Skeletal muscle tissue (tissue), 4 donors: ENCODE data around the gene TMEM120A. TPM values are rescaled to one million over a fixed set of nuclear protein-coding genes. Genes with fewer than 3 reads are reported as not detected.

Source experiments
- H3K27ac ChIP-seq: one replicate; pipeline ENCODE4 v1.7.0; 2013; ENCODE audit warnings: mild to moderate bottlenecking, low read depth, low read length, inconsistent platforms
- H3K27me3 ChIP-seq, 3 donors: one replicate each; pipeline ENCODE4 v1.7.0; 2013; ENCODE audit warnings: low read length in 3 of 3; ENCODE audit not compliant: control insufficient read depth in 3 of 3, insufficient read depth in 3 of 3
- H3K36me3 ChIP-seq, 3 donors: one replicate each; pipeline ENCODE4 v1.7.0; 2013; ENCODE audit warnings: low read length in 3 of 3; ENCODE audit not compliant: control insufficient read depth in 3 of 3, insufficient read depth in 3 of 3
- H3K4me1 ChIP-seq, 3 donors: one replicate each; pipeline ENCODE4 v1.7.0; 2013; ENCODE audit warnings: low read length in 3 of 3, mild to moderate bottlenecking in 3 of 3; ENCODE audit not compliant: control insufficient read depth in 3 of 3, insufficient read depth in 3 of 3
- H3K4me3 ChIP-seq, 3 donors: one replicate each; pipeline ENCODE4 v1.7.0; 2013; ENCODE audit warnings: low read length in 3 of 3
- H3K9ac ChIP-seq, 3 donors: one replicate each; pipeline ENCODE4 v1.7.0; 2013; ENCODE audit warnings: low read length in 3 of 3, mild to moderate bottlenecking in 3 of 3, moderate library complexity in 2 of 3, low read depth in 1 of 3
- H3K9me3 ChIP-seq, 3 donors: one replicate each; pipeline ENCODE4 v1.7.0; 2013; ENCODE audit warnings: low read length in 3 of 3; ENCODE audit not compliant: control insufficient read depth in 3 of 3
- total RNA-seq: library from RNA; depleted of rRNA; stranded (reverse); fragments of >200 nt; gene quantifications from one replicate; pipeline ENCODE4 v1.2.3, GENCODE V29; 2014
- donor health status: Osteomylitis.

The TMEM120A gene
- total RNA-seq, 1 donor from 2014 or later, result 35.5 TPM

DNA sequence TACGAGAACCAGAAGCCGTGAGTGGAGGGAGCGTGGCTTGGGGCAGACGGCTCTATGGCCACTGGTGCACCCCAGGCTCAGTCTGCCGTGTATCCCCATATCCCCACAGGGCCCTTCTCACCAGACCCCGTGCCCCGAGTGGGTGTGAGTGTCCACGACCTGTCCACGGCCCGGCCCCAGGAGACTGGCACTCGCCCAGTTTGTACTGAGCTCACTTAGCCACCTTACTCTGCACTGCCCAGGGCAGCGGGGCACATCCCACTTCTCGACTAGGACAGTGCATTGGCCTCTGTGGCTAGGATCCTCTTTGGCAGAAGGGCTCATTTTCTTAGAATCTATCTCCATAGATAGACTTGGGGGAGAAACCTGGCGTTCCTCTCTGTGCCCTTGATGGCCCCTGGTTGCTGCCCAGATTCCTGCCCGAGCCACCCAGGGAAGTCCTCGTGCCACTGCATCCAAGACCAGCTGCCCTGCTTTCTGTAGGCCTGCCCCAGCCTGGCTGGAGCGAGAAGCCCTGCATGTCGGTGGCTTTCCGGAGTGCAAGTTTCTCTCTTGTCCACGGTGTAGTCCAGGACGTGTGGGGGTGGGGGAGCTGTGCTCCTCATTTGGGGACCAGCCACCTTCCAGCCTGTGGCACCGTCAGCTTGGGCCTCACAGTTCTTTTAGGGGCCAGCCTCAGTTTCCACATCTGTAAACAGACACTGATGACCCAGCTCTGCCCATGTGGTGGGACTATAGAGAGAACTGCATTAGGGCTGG is 11.9 kb downstream of the TMEM120A start:
- H3K9me3 ChIP-seq, result no peaks in the 10 kb centered on the region
- peaks cover 5 to 19% (median 18%) of the 10 kb centered on the region in 3 donors for H3K4me1 ChIP-seq
- peaks cover 47 to 57% (median 53%) of the 10 kb centered on the region in 3 donors for H3K36me3 ChIP-seq

DNA sequence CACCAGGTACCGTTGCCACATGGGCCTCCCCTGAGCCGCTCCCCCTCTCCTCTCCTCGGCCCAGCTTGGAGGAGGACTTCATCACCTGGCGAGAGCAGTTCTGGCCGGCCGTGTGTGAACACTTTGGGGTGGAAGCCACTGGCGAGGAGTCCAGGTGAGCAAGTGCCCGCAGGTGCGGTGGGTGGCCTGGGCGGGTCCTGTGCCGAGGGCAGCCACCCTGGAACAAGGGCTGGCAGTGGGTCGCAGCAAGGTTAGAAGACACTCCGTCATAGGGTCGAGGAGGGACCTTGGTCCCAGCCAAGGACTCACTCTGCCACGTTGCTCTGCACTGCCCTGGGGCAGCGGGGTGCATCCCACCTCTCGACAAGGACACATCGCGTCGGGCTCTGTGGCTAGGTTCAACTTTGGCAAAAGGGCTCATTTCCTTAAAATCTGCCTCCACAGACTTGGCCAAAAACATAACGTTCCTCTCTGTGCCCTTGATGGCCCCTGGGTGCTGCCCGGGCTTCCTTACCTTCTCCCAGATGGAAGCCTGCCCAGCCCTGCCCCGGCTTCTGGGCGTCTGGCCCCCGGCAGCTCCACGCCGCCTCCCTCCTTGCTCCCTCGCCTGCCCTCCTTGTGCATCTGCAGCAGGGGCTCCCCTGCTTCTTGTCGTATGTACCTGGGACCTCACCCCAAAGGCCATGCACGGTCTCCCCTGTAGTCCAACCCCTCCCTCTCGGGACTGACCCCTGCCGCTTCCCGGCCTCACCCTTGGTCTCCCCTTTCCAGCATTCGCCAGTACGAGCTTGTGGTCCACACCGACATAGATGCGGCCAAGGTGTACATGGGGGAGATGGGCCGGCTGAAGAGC is 12.7 kb downstream of the TMEM120A start:
- H3K4me3 ChIP-seq, result no peak overlapping the region
- H3K36me3 ChIP-seq, result peaks cover 40 to 57% (median 48%) of the 10 kb centered on the region in 3 donors
- H3K27ac ChIP-seq, result no peak overlapping the region
- no peaks in the 10 kb centered on the region for H3K27me3 ChIP-seq
- H3K9me3 ChIP-seq, result no peaks in the 10 kb centered on the region
- no peak overlapping the region for H3K9ac ChIP-seq
- peaks cover 7 to 21% (median 19%) of the 10 kb centered on the region in 3 donors for H3K4me1 ChIP-seq

More for the DNA sequence above, 11.9 kb downstream of the TMEM120A start:
- no peak overlapping the region for H3K4me3 ChIP-seq
- no peak overlapping the region for H3K9ac ChIP-seq
- no peak overlapping the region for H3K27ac ChIP-seq
- H3K27me3 ChIP-seq, result no peaks in the 10 kb centered on the region

DNA sequence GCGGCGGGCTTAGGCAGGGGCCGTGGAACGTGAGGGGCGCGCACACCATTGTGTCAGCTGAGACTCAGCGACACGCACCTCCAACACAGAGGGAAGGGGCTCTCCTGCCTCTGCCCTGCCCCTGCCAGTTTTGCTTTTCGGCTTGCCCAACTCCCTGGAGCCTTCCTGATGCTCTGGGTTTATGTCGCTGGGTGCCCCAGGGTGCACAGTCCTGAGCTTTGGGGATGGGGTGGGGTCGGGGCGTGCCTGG is 13.3 kb downstream of the TMEM120A start:
- H3K4me1 ChIP-seq, result peaks cover 7 to 21% (median 19%) of the 10 kb centered on the region in 3 donors
- H3K36me3 ChIP-seq, result peaks cover 37 to 51% (median 43%) of the 10 kb centered on the region in 3 donors
- H3K27me3 ChIP-seq, result no peaks in the 10 kb centered on the region
- no peak overlapping the region for H3K4me3 ChIP-seq
- no peaks in the 10 kb centered on the region for H3K9me3 ChIP-seq
- no peak overlapping the region for H3K9ac ChIP-seq
- no peak overlapping the region for H3K27ac ChIP-seq

DNA sequence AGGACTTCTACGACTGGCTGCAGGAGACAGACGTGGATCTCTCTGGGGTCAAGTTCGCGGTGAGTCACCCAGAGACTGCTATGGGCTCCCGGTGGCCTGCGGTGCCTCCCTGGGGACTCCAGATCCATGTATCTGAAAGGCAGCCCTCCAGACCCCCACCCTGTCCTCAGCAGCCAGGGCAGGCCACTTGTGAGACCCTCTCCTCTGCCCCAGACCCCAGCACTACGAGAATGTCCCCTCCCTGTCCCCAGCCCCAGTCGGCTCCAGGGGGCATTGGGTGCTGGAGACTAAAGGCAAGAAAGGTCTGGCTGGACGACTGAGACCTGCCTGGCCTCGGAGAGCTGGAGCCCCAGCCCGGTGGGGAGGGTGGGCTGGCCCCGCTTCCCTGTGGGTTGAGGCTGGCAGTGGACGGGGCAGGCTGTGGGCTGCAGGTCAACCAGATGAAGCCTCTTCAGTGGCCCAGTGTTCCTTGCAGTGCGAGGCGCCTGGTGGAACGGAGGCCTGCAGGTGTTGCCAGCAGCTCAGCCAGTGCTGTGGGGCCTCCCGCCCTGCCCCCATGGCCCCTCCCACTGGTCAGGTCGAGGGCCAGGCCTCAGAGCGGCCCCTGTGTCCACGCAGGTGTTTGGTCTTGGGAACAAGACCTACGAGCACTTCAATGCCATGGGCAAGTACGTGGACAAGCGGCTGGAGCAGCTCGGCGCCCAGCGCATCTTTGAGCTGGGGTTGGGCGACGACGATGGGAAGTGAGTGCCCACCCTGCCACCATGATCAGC is 13.8 kb downstream of the TMEM120A start:
- Histone ChIP-seq H3K9me3 (no peaks in the 10 kb centered on the region), H3K4me3 (no peak overlapping the region), H3K27ac (no peak overlapping the region), H3K9ac (no peak overlapping the region), H3K4me1 (peaks cover 7 to 21% (median 19%) of the 10 kb centered on the region in 3 donors), H3K27me3 (no peaks in the 10 kb centered on the region), H3K36me3 (peaks cover 34 to 46% (median 38%) of the 10 kb centered on the region in 3 donors)

DNA sequence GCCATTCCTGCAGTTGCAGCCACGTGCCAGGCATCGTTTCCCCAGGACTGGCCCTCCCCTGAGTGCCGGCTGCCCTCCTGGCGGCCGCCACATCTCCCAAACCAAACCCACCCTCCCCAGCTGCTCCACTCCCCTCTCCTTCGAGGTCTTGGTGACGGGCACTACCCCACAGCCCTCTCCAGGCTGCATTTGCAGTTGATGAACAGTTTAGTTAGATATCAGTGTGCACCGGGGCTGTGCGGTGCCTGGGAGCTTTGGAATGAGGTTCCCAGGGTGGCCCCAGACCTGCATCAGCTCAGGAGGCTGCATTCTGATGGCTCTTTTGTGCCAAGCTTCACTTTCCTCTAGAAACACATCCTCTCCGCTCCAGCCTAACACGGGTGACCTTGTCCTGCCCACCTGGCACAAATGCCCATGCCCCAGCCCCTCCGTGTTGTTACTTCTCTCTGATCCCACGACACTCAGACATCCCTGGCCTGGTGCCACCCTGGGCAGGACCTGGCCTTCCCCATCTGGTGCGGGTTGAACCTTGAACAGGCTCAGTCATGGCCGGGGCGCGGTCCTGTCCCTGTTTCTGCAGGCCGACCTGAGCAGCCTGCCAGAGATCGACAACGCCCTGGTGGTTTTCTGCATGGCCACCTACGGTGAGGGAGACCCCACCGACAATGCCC is 14.5 kb downstream of the TMEM120A start:
- Histone ChIP-seq H3K4me3 (no peak overlapping the region), H3K36me3 (peaks cover 30 to 41% (median 32%) of the 10 kb centered on the region in 3 donors), H3K9ac (no peak overlapping the region), H3K9me3 (no peaks in the 10 kb centered on the region), H3K27ac (no peak overlapping the region), H3K4me1 (peaks cover 7 to 21% (median 19%) of the 10 kb centered on the region in 3 donors), H3K27me3 (no peaks in the 10 kb centered on the region)

DNA sequence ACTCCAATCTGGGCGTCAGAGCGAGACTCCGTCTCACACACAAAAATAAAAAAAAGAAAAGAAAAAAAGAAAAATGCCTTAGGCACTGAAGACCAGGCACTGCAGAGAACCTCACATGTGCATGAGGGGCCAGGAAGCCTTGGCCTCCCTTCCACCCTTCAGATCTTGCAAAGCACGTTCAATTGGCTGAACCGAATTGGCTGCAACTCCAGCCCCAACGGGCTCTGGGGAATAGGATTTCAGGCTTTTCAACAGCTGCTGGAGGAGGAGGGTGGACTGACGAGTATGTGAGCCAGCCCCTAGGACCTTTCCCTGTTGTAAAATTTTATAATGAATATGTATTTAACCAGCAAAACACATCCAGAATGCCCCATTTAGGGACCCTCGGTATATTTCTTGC is 16.7 kb downstream of the TMEM120A start:
- H3K36me3 ChIP-seq, result peaks cover 21 to 35% (median 27%) of the 10 kb centered on the region in 3 donors
- H3K27ac ChIP-seq, result no peak overlapping the region

DNA sequence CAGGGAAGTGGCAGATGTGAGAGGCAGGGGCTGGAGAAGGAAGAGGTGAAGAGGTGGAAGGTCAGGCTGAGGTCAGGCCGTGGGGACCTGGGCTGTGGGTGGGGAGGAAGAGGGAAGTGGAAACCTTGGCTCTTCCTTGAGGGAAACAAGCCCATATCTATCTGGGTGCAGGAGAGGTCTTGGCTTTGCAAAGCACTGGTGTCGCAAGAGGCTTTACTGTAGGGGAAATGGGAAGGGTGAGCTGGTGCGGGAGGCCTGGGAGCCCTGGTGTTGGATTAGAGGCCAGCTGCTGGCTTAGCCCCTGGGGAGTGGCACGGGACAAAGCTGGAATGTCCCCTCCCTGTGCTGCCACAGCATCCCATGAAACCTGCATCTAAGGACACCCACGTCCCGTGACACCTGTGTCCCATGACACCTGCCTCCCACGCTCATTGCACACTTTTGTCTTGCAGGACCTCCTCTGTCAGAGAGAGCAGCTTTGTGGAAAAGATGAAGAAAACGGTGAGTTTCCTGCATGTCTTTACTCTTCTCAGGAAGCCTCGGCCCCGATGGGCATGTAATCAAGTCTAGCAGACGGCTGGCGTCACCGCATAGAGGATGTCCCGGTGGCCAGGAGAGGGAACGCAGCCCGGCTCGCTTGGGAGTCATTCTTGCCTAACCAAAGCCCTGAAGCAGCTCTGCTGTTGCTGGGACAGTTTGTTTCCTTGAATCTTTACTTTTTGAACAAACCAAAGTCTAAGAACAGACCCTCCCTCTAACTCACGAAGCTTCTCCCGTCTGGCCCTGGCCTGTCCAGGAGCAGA is 22.2 kb downstream of the TMEM120A start:
- no peaks in the 10 kb centered on the region for H3K9me3 ChIP-seq
- H3K27ac ChIP-seq, result peak overlapping the region; percentile 64
- H3K4me1 ChIP-seq, result peaks cover 39 to 49% (median 45%) of the 10 kb centered on the region in 3 donors
- H3K4me3 ChIP-seq, result peak overlapping the region in 1 of 3 donors; percentile 54
- H3K9ac ChIP-seq, result peak overlapping the region in 1 of 3 donors; percentile 60
- H3K27me3 ChIP-seq, result no peaks in the 10 kb centered on the region
- H3K36me3 ChIP-seq, result peaks cover 0 to 4% (median 4%) of the 10 kb centered on the region in 3 donors

More for the DNA sequence above, 16.7 kb downstream of the TMEM120A start:
- Histone ChIP-seq H3K9me3 (no peaks in the 10 kb centered on the region), H3K27me3 (no peaks in the 10 kb centered on the region), H3K4me3 (peak overlapping the region in 1 of 3 donors; percentile 23), H3K9ac (no peak overlapping the region), H3K4me1 (peaks cover 7 to 20% (median 19%) of the 10 kb centered on the region in 3 donors)

DNA sequence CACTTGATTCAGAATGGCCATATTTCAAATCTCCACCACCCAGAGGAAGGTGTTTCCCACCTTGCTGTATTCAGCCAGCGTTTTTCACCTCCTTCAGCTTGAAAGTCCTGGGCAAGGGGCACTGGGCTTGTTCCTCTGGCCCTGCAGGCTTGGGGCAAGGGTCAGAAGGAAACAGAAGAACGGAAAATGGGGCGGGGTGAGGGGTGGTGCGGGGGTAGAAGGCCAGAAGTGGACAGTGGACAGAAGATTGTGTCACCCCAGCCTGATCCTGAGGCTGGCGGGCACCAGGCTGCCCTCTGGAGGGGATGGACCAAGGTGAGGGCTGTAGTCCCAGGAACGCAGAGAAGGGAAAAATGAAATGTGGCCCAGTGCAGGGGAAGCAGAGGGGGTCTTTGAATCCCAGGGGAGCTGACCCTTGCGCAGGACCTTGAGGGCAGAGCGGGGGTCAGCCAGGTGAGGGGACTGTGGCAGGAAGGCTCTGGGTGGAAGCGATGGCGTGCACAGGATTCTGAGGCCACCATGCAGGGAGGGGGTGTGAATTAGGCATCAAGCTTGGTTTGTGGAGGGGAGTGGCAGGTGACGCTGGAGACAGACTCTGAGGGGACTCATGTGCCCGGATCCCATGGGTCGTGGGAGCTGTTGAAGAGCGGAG is 23.0 kb downstream of the TMEM120A start:
- Histone ChIP-seq H3K9ac (peak overlapping the region in 1 of 3 donors; percentile 60), H3K9me3 (no peaks in the 10 kb centered on the region), H3K4me1 (peaks cover 46 to 55% (median 52%) of the 10 kb centered on the region in 3 donors), H3K27me3 (no peaks in the 10 kb centered on the region), H3K27ac (peak overlapping the region; percentile 64), H3K4me3 (peak overlapping the region in 1 of 3 donors; percentile 54), H3K36me3 (peaks cover 0 to 4% (median 3%) of the 10 kb centered on the region in 3 donors)
